GM21723 (cell line): ENCODE data around the gene GCLM.
A peak's percentile ranks its signal among the peaks of the same experiment; 100 is the strongest.
"Not testable (repeated sequence)": the region's sequence is repeated elsewhere in the genome, so short reads cannot be mapped to it uniquely, and the experiment has no call there.

Experiments
- ATAC-seq: cut with Tn5 transposase; IDR thresholded peaks from one replicate; pipeline ENCODE4 v1.9.1; 2021; ENCODE audit warnings: mild to moderate bottlenecking, moderate library complexity; ENCODE audit not compliant: unreplicated experiment

The GCLM gene

GRCh38 chr1:93899543-93900207 is 9.6 kb downstream of the GCLM start:
- no peak for ATAC-seq

GRCh38 chr1:93888900-93889299 is 20.3 kb downstream of the GCLM start:
- no peak for ATAC-seq

- ATAC-seq, result no peak
Observed at GRCh38 chr1:93882269-93882668, 27.0 kb downstream of the GCLM start.

GRCh38 chr1:93880731-93881130 is 28.5 kb downstream of the GCLM start:
- ATAC-seq, result no peak

- peak; percentile 97 for ATAC-seq
Observed at GRCh38 chr1:93878889-93879586, 30.2 kb downstream of the GCLM start, which contains the start of gene DNTTIP2. Gene DNTTIP2, minus strand, starts transcription at chr1:93879206. Its CDS starts 58 bp downstream, at chr1:93879148.

GRCh38 chr1:93878501-93878888 is 30.7 kb downstream of the GCLM start:
- ATAC-seq, result peak; percentile 55

GRCh38 chr1:93877529-93877928 is 31.7 kb downstream of the GCLM start:
- no peak for ATAC-seq

- no peak for ATAC-seq
Observed at GRCh38 chr1:93876244-93876643, 33.0 kb downstream of the GCLM start.

GRCh38 chr1:93874025-93874651 is 35.1 kb downstream of the GCLM start:
- ATAC-seq, result no peak

GRCh38 chr1:93871366-93871765 is 37.9 kb downstream of the GCLM start:
- ATAC-seq, result no peak

GRCh38 chr1:93869653-93870052 is 39.6 kb downstream of the GCLM start:
- no peak for ATAC-seq

- ATAC-seq, result not testable (repeated sequence)
Observed at GRCh38 chr1:93868492-93868891, 40.7 kb downstream of the GCLM start.

GRCh38 chr1:93865253-93865652 is 44.0 kb downstream of the GCLM start:
- ATAC-seq, result no peak

- ATAC-seq, result no peak
Observed at GRCh38 chr1:93864175-93864574, 45.1 kb downstream of the GCLM start.

GRCh38 chr1:93857653-93858052 is 51.6 kb downstream of the GCLM start:
- ATAC-seq, result not testable (repeated sequence)

- ATAC-seq, result not testable (repeated sequence)
Observed at GRCh38 chr1:93855983-93856382, 53.2 kb downstream of the GCLM start.

GRCh38 chr1:93853940-93854339 is 55.3 kb downstream of the GCLM start:
- ATAC-seq, result no peak

- ATAC-seq, result no peak
Observed at GRCh38 chr1:93851878-93852277, 57.4 kb downstream of the GCLM start.

- no peak for ATAC-seq
Observed at GRCh38 chr1:93851327-93851712, 57.9 kb downstream of the GCLM start.

GRCh38 chr1:93850687-93851326 is 58.4 kb downstream of the GCLM start:
- not testable (repeated sequence) for ATAC-seq

- no peak for ATAC-seq
Observed at GRCh38 chr1:93848350-93848883, 60.8 kb downstream of the GCLM start.
